KMS-11 (cell line): ENCODE data around the gene PSENEN.

Source experiments
- H2AFZ ChIP-seq: fragments of 200-600 bp; sonication (generic); 2 replicates; pipeline ENCODE4 v1.6.1; 2016; ENCODE audit warnings: antibody characterized with exemption, mixed run types, low read depth
- H3K27ac ChIP-seq: fragments of 200-600 bp; sonication (generic); 2 replicates; pipeline ENCODE4 v1.6.1; 2016; ENCODE audit warnings: mild to moderate bottlenecking, mixed run types
- H3K27me3 ChIP-seq: fragments of 200-600 bp; sonication (generic); 2 replicates; pipeline ENCODE4 v1.6.1; 2017; ENCODE audit warnings: mild to moderate bottlenecking, low read depth, mixed run types, moderate library complexity; ENCODE audit not compliant: insufficient read depth
- H3K36me3 ChIP-seq: fragments of 200-600 bp; sonication (generic); 2 replicates; pipeline ENCODE4 v1.6.1; 2017; ENCODE audit warnings: mild to moderate bottlenecking, mixed run types; ENCODE audit not compliant: insufficient read depth
- H3K4me1 ChIP-seq: fragments of 200-600 bp; sonication (generic); 2 replicates; pipeline ENCODE4 v1.6.1; 2016; ENCODE audit warnings: mild to moderate bottlenecking, low read depth, mixed run types; ENCODE audit not compliant: poor library complexity, severe bottlenecking
- H3K4me2 ChIP-seq: fragments of 200-600 bp; sonication (generic); 2 replicates; pipeline ENCODE4 v1.7.0; 2016; ENCODE audit warnings: mild to moderate bottlenecking, mixed run types
- H3K4me3 ChIP-seq: fragments of 200-600 bp; sonication (generic); IDR thresholded peaks from 2 replicates; pipeline ENCODE4 v1.6.1; 2017; ENCODE audit warnings: low read depth, low read length, mixed read lengths; ENCODE audit not compliant: insufficient read depth
- H3K79me2 ChIP-seq: fragments of 200-600 bp; sonication (generic); 2 replicates; pipeline ENCODE4 v1.6.1; 2016; ENCODE audit warnings: low read depth, mixed run types; ENCODE audit not compliant: insufficient read depth
- H3K9ac ChIP-seq: fragments of 200-600 bp; sonication (generic); 2 replicates; pipeline ENCODE4 v1.6.1; 2016; ENCODE audit warnings: mild to moderate bottlenecking, mixed run types
- H4K20me1 ChIP-seq: fragments of 200-600 bp; sonication (generic); 2 replicates; pipeline ENCODE4 v1.6.1; 2016; ENCODE audit warnings: mild to moderate bottlenecking, mixed run types; ENCODE audit not compliant: insufficient read depth
- TF ChIP-seq, protein P1 (sequence below): fragments of 200-600 bp; sonication (generic); conservative IDR thresholded peaks from 2 replicates; pipeline ENCODE4 v1.6.1; 2017; ENCODE audit warnings: low read depth, mild to moderate bottlenecking, antibody characterized with exemption, low read length, moderate library complexity, mixed read lengths

The PSENEN gene

DNA sequence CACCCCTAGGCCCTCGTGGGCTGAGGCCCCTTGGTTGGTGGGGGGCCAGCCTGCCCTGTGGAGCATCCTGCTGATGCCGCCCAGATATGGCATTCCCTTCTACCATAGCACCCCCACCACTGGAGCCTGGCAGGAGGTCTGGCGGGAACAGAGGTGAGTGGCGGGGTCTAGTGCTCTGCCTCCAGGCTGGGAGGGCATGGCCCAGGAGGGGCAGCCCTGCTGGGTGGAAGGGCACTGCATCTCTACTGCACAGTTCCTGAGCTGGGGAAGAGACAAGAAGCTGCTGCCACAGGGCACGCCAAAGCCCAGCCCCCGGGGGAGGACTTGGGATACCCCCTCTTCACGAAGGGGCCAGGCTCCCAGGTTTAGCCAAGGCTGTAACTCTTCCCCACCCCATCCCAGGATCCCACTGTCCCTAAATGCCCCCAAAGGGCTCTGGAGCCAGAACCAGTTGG lies 30.1 kb upstream of the PSENEN start:
- Histone ChIP-seq H3K79me2 (peaks cover 21% of the 10 kb centered on the region), H3K27me3 (peaks cover 10% of the 10 kb centered on the region; the same call in 1 of the 2 replicates), H2AFZ (peak overlapping the region; percentile 94; the same call in 1 of the 2 replicates), H3K27ac (no peak overlapping the region), H3K9ac (no peak overlapping the region), H4K20me1 (no peaks in the 10 kb centered on the region), H3K4me1 (peaks cover 15% of the 10 kb centered on the region), H3K36me3 (no peaks in the 10 kb centered on the region), H3K4me2 (peak overlapping the region; percentile 96; the same call in 1 of the 2 replicates), H3K4me3 (no peak overlapping the region)
- TF ChIP-seq, protein P1, sequence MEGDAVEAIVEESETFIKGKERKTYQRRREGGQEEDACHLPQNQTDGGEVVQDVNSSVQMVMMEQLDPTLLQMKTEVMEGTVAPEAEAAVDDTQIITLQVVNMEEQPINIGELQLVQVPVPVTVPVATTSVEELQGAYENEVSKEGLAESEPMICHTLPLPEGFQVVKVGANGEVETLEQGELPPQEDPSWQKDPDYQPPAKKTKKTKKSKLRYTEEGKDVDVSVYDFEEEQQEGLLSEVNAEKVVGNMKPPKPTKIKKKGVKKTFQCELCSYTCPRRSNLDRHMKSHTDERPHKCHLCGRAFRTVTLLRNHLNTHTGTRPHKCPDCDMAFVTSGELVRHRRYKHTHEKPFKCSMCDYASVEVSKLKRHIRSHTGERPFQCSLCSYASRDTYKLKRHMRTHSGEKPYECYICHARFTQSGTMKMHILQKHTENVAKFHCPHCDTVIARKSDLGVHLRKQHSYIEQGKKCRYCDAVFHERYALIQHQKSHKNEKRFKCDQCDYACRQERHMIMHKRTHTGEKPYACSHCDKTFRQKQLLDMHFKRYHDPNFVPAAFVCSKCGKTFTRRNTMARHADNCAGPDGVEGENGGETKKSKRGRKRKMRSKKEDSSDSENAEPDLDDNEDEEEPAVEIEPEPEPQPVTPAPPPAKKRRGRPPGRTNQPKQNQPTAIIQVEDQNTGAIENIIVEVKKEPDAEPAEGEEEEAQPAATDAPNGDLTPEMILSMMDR = no peak

DNA sequence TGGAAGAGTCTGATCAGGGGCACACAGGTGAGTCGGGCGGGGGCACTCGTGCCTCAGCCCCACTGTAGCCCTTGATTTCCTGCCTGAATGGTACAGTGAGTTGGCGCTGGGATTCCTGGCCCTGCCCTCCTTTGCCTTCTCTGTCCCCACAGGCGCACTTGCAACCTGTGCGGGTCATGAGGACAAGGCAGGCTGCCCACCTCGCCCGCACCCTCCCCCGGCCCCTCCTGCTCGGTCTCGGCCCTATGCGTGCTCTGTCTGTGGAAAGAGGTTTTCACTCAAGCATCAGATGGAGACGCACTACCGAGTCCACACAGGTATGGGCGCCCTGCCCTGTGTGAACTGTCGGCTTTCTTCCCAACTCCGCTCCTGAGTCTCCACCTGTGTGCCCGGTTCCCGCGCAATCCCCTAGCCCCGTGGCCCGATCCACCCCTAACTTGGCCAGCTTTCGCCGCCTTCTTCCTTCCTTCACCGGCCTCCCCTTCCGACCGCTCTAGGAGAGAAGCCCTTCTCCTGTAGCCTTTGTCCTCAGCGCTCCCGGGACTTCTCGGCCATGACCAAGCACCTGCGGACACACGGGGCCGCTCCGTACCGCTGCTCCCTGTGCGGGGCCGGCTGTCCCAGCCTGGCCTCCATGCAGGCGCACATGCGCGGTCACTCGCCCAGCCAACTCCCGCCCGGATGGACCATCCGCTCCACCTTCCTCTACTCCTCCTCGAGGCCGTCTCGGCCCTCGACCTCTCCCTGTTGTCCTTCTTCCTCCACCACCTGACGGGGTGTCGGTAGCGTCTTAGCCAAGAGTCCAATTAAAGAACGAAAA lies 29.3 kb upstream of the PSENEN start:
- Histone ChIP-seq H3K79me2 (peaks cover 21% of the 10 kb centered on the region), H4K20me1 (no peaks in the 10 kb centered on the region), H3K9ac (peak overlapping the region; percentile 61; the same call in 1 of the 2 replicates), H2AFZ (peak overlapping the region; percentile 94), H3K4me3 (no peak overlapping the region), H3K4me2 (peak overlapping the region; percentile 96), H3K27ac (peak overlapping the region; percentile 47), H3K36me3 (no peaks in the 10 kb centered on the region), H3K27me3 (peaks cover 10% of the 10 kb centered on the region; the same call in 1 of the 2 replicates), H3K4me1 (peaks cover 15% of the 10 kb centered on the region)
- TF ChIP-seq, protein P1 = no peak

- peak overlapping the region; percentile 61; the same call in 1 of the 2 replicates for H3K9ac ChIP-seq
- H3K79me2 ChIP-seq = peaks cover 21% of the 10 kb centered on the region
- TF ChIP-seq, protein P1 = peak; percentile 84
- no peaks in the 10 kb centered on the region for H4K20me1 ChIP-seq
- H3K27ac ChIP-seq = peak overlapping the region; percentile 47
- peaks cover 15% of the 10 kb centered on the region for H3K4me1 ChIP-seq
- no peak overlapping the region for H3K4me3 ChIP-seq
- H2AFZ ChIP-seq = peak overlapping the region; percentile 94
- H3K27me3 ChIP-seq = peaks cover 10% of the 10 kb centered on the region; the same call in 1 of the 2 replicates
- H3K4me2 ChIP-seq = peak overlapping the region; percentile 96
- H3K36me3 ChIP-seq = no peaks in the 10 kb centered on the region
Observed at GRCh38 chr19:35716801-35717664, 28.4 kb upstream of the PSENEN start.

DNA sequence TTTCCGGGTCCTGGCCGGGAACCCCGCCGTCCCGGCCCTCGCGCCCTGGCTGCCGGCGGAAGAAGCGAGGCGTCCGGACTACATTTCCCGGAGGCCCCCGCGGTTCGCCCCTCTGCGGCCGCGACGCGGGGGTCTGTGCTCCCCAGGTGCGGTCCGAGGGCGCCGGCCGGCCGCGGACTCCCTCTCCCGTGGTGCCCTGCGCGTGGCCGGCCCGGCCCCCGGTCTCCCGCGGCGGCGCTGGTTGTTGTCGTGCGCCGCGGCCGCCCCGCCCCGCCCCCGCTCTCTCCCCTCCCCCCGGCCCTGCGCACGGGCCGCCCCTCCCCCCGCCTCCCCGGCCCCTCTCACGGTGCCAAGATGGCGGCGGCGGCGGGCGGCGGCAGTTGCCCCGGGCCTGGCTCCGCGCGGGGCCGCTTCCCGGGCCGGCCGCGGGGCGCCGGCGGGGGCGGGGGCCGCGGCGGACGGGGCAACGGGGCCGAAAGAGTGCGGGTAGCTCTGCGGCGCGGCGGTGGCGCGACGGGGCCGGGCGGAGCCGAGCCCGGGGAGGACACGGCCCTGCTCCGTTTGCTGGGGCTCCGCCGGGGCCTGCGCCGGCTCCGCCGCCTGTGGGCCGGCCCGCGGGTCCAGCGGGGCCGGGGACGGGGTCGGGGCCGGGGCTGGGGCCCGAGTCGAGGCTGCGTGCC lies 27.6 kb upstream of the PSENEN start, which contains the start of gene KMT2B:
Gene KMT2B (plus strand): TSS at position 339 of the 680 bp plus-strand sequence. CDS start 16 bp downstream, at position 355.
- Histone ChIP-seq H3K9ac (peak within 1 kb of the TSS; percentile 91), H3K79me2 (peaks cover 21% of the 10 kb centered on the region), H4K20me1 (no peaks in the 10 kb centered on the region), H3K4me1 (peaks cover 15% of the 10 kb centered on the region), H3K27ac (peak within 1 kb of the TSS; percentile 62), H3K36me3 (no peaks in the 10 kb centered on the region), H3K4me2 (peak within 1 kb of the TSS; percentile 96), H3K4me3 (no peak within 1 kb of the TSS), H2AFZ (peak within 1 kb of the TSS; percentile 94), H3K27me3 (peaks cover 10% of the 10 kb centered on the region; the same call in 1 of the 2 replicates)
- TF ChIP-seq, protein P1 = no peak
